ENCODE data around the gene ZBTB46. TPM values are rescaled to one million over a fixed set of nuclear protein-coding genes. Genes with fewer than 3 reads are reported as not detected.
A peak's percentile ranks its signal among the peaks of the same experiment; 100 is the strongest.

The ZBTB46 gene
- total and polyA plus RNA-seq, 9 donors = 4.1 to 55.1 (median 34.7) TPM

GRCh38 chr20:63815615-63816253, 15.3 kb downstream of the ZBTB46 start:
- no peak for DNase-seq
- 79 to 82% (median 81%) methylated on average over 14 of the region's 14 CpGs for WGBS, 3 donors
- Histone ChIP-seq H3K4me1 (ENCODE audit: insufficient read depth) (peaks cover 14% of the 10 kb centered on the region), H3K9me3 (no peaks in the 10 kb centered on the region), H3K27me3 (no peaks in the 10 kb centered on the region), H3K4me3 (no peak overlapping the region), H3K27ac (no peak overlapping the region), H3K36me3 (no peaks in the 10 kb centered on the region)
- intact Hi-C loops (cut with DNase I) = loop anchor here in 2 of 4 donors (5.0 kb wide), 2 partner anchors 33 to 47 kb away; partner anchors contain the start of gene ABHD16B (in 1 of the 2)
- TF ChIP-seq POLR2A (IDR thresholded peaks at IDR 0.05) (no peak), CTCF (IDR thresholded peaks at IDR 0.05) (no peak), EP300 (IDR thresholded peaks at IDR 0.05) (no peak)

- no peak overlapping the region for H3K27ac ChIP-seq
- H3K9me3 ChIP-seq = no peaks in the 10 kb centered on the region
- H3K4me3 ChIP-seq = no peak overlapping the region
- 72 to 81% (median 77%) methylated on average over 8 of the region's 8 CpGs for WGBS, 3 donors
- H3K4me1 ChIP-seq (ENCODE audit: insufficient read depth) = peaks cover 16% of the 10 kb centered on the region
- no peak for TF ChIP-seq EP300 (IDR thresholded peaks at IDR 0.05)
- TF ChIP-seq CTCF (IDR thresholded peaks at IDR 0.05) = no peak
- TF ChIP-seq POLR2A (IDR thresholded peaks at IDR 0.05) = no peak
- H3K36me3 ChIP-seq = no peaks in the 10 kb centered on the region
- no peak for DNase-seq
- H3K27me3 ChIP-seq = no peaks in the 10 kb centered on the region
- intact Hi-C loops (cut with DNase I) = loop anchor here in 2 of 4 donors (5.0 kb wide), 2 partner anchors 33 to 47 kb away; partner anchors contain the start of gene ABHD16B (in 1 of the 2)
Measured at GRCh38 chr20:63814891-63815614, 16.0 kb downstream of the ZBTB46 start.

- H3K4me1 ChIP-seq (ENCODE audit: insufficient read depth) = peaks cover 18% of the 10 kb centered on the region
- no peak for TF ChIP-seq POLR2A (IDR thresholded peaks at IDR 0.05)
- TF ChIP-seq EP300 (IDR thresholded peaks at IDR 0.05) = no peak
- no peak for TF ChIP-seq CTCF (IDR thresholded peaks at IDR 0.05)
- no peak overlapping the region for H3K4me3 ChIP-seq
- intact Hi-C loops (cut with DNase I) = no loop called here
- WGBS, 3 donors = 69 to 81% (median 75%) methylated on average over 8 of the region's 8 CpGs
- no peaks in the 10 kb centered on the region for H3K9me3 ChIP-seq
- no peak for DNase-seq
- H3K27ac ChIP-seq = peak overlapping the region in 1 of 2 donors; percentile 46
- no peaks in the 10 kb centered on the region for H3K36me3 ChIP-seq
- H3K27me3 ChIP-seq = no peaks in the 10 kb centered on the region
Measured at GRCh38 chr20:63811491-63811875, 19.6 kb downstream of the ZBTB46 start.

- no peaks in the 10 kb centered on the region for H3K36me3 ChIP-seq
- peaks cover 18% of the 10 kb centered on the region for H3K4me1 ChIP-seq (ENCODE audit: insufficient read depth)
- intact Hi-C loops (cut with DNase I) = no loop called here
- peak in 4 of 5 donors; percentile 50 to 74 (median 62) for DNase-seq
- H3K4me3 ChIP-seq = no peak overlapping the region
- no peak for TF ChIP-seq EP300 (IDR thresholded peaks at IDR 0.05)
- TF ChIP-seq POLR2A (IDR thresholded peaks at IDR 0.05) = no peak
- no peak for TF ChIP-seq CTCF (IDR thresholded peaks at IDR 0.05)
- H3K9me3 ChIP-seq = no peaks in the 10 kb centered on the region
- H3K27me3 ChIP-seq = no peaks in the 10 kb centered on the region
- 22 to 46% (median 25%) methylated on average over 22 to 25 of the region's 25 CpGs for WGBS, 3 donors
- H3K27ac ChIP-seq = peak overlapping the region in 1 of 2 donors; percentile 46
Measured at GRCh38 chr20:63810730-63811490, 20.2 kb downstream of the ZBTB46 start.
